Hepatocyte (in vitro differentiated cells): ENCODE measurements around the gene PRDM12. TPM values are rescaled to one million over a fixed set of nuclear protein-coding genes. Genes with fewer than 3 reads are reported as not detected.
A peak's percentile ranks its signal among the peaks of the same experiment; 100 is the strongest.

Experiments
- DNase-seq: peaks from one replicate; pipeline ENCODE4 v3.0.0-alpha.2; 2016; ENCODE audit warnings: low spot score
- H2AFZ ChIP-seq: fragments of 200-600 bp; sonication (generic); 2 replicates; pipeline ENCODE4 v1.6.0; 2016; ENCODE audit warnings: antibody characterized with exemption, mild to moderate bottlenecking
- H3K27ac ChIP-seq: fragments of 200-600 bp; sonication (generic); 2 replicates; pipeline ENCODE4 v1.5.1; 2016; ENCODE audit warnings: mild to moderate bottlenecking
- H3K27me3 ChIP-seq: fragments of 200-600 bp; sonication (generic); 2 replicates; pipeline ENCODE4 v1.6.1; 2016
- H3K36me3 ChIP-seq: fragments of 200-600 bp; sonication (generic); replicated peaks from 2 replicates; pipeline ENCODE4 v1.5.1; 2016; ENCODE audit warnings: low read depth; ENCODE audit not compliant: insufficient read depth
- H3K4me1 ChIP-seq: fragments of 200-600 bp; sonication (generic); 2 replicates; pipeline ENCODE4 v1.5.1; 2016; ENCODE audit warnings: mild to moderate bottlenecking, moderate library complexity; ENCODE audit not compliant: insufficient read depth
- H3K4me2 ChIP-seq: fragments of 200-600 bp; sonication (generic); 2 replicates; pipeline ENCODE4 v1.6.0; 2016
- H3K4me3 ChIP-seq: fragments of 200-600 bp; sonication (generic); 2 replicates; pipeline ENCODE4 v1.5.1; 2016; ENCODE audit warnings: mild to moderate bottlenecking
- H3K79me2 ChIP-seq: fragments of 200-600 bp; sonication (generic); 2 replicates; pipeline ENCODE4 v1.6.0; 2017; ENCODE audit warnings: mild to moderate bottlenecking
- H3K9me2 ChIP-seq: fragments of 200-600 bp; sonication (generic); replicated peaks from 2 replicates; pipeline ENCODE4 v1.6.0; 2017; ENCODE audit warnings: mild to moderate bottlenecking; ENCODE audit not compliant: insufficient read depth
- H3K9me3 ChIP-seq: fragments of 200-600 bp; sonication (generic); 2 replicates; pipeline ENCODE4 v1.5.1; 2016; ENCODE audit warnings: low read depth, mild to moderate bottlenecking
- H4K20me1 ChIP-seq: fragments of 200-600 bp; sonication (generic); 2 replicates; pipeline ENCODE4 v1.6.0; 2016; ENCODE audit warnings: mild to moderate bottlenecking; ENCODE audit not compliant: insufficient read depth, poor library complexity, severe bottlenecking
- CTCF ChIP-seq: fragments of 200-600 bp; sonication (generic); IDR thresholded peaks from 2 replicates; pipeline ENCODE4 v1.5.1; 2016; ENCODE audit warnings: antibody characterized with exemption, mild to moderate bottlenecking; ENCODE audit not compliant: poor library complexity
- EZH2 ChIP-seq: fragments of 200-600 bp; sonication (generic); IDR thresholded peaks from 2 replicates; pipeline ENCODE4 v1.6.1; 2016; ENCODE audit warnings: antibody characterized with exemption, mild to moderate bottlenecking, borderline replicate concordance
- EZH2phosphoT487 ChIP-seq: fragments of 200-600 bp; sonication (generic); IDR thresholded peaks from one replicate; pipeline ENCODE4 v1.6.1; 2018; ENCODE audit warnings: antibody characterized with exemption, mild to moderate bottlenecking, low read depth, moderate library complexity; ENCODE audit not compliant: unreplicated experiment, severe bottlenecking
- WGBS: methylation state at CpG from one replicate; pipeline ENCODE4 v1.1.6; 2016; ENCODE audit warnings: low lambda C conversion rate; ENCODE audit errors: missing lambda C conversion rate; 5-methylcytosine and 5-hydroxymethylcytosine counted together
- polyA plus RNA-seq: library from polyadenylated mRNA; unstranded; fragments of >200 nt; fragmentation: Nextera tagmentation; extraction: Ambion mirVana; gene quantifications from 2 replicates; pipeline ENCODE4 v1.2.1, GENCODE V29; 2016
- total RNA-seq: library from RNA; depleted of rRNA; stranded (reverse); fragments of >200 nt; gene quantifications from 2 replicates; pipeline ENCODE4 v1.2.3, GENCODE V29; 2014

The PRDM12 gene
- total and polyA plus RNA-seq, 2 experiments from 2014 or later, result not detected

GRCh38 chr9:130692321-130692720 lies 27.9 kb downstream of the PRDM12 start:
- Histone ChIP-seq H3K9me3 (no peaks in the 10 kb centered on the region), H3K4me3 (no peak overlapping the region), H3K27ac (peak overlapping the region; percentile 54), H2AFZ (peak overlapping the region; percentile 82), H3K36me3 (no peaks in the 10 kb centered on the region), H3K4me2 (peak overlapping the region; percentile 75), H3K27me3 (no peaks in the 10 kb centered on the region), H4K20me1 (no peaks in the 10 kb centered on the region), H3K4me1 (peaks cover 5% of the 10 kb centered on the region), H3K79me2 (peaks cover 24% of the 10 kb centered on the region), H3K9me2 (no peaks in the 10 kb centered on the region)
- no peak for TF ChIP-seq EZH2
- TF ChIP-seq CTCF, result peak; percentile 50
- 30% methylated on average over 25 of the region's 25 CpGs for WGBS
- peak; percentile 85 for DNase-seq

- H3K9me3 ChIP-seq, result no peaks in the 10 kb centered on the region
- H3K27ac ChIP-seq, result peak overlapping the region; percentile 54
- peaks cover 5% of the 10 kb centered on the region for H3K4me1 ChIP-seq
- no peaks in the 10 kb centered on the region for H3K27me3 ChIP-seq
- no peaks in the 10 kb centered on the region for H3K36me3 ChIP-seq
- peak overlapping the region; percentile 82 for H2AFZ ChIP-seq
- no peak for TF ChIP-seq EZH2phosphoT487
- TF ChIP-seq EZH2, result no peak
- no peak for TF ChIP-seq CTCF
- peak overlapping the region; percentile 27 for H3K4me3 ChIP-seq
- no peaks in the 10 kb centered on the region for H3K9me2 ChIP-seq
- 12% methylated on average over 8 of the region's 8 CpGs for WGBS
- no peaks in the 10 kb centered on the region for H4K20me1 ChIP-seq
- H3K4me2 ChIP-seq, result peak overlapping the region; percentile 75
- no peak for DNase-seq
- H3K79me2 ChIP-seq, result peaks cover 24% of the 10 kb centered on the region
These were observed 28.7 kb downstream of the PRDM12 start for GRCh38 chr9:130693101-130693425.

GRCh38 chr9:130693426-130694191 lies 29.2 kb downstream of the PRDM12 start, which contains the start of gene EXOSC2:
TSS of gene EXOSC2 (plus strand) at chr9:130693780. CDS start at chr9:130693792, 12 bp downstream.
- H3K79me2 ChIP-seq, result peaks cover 24% of the 10 kb centered on the region
- H3K27ac ChIP-seq, result peak within 1 kb of the TSS; percentile 54
- no peak for TF ChIP-seq EZH2phosphoT487
- TF ChIP-seq CTCF, result no peak
- no peak for TF ChIP-seq EZH2
- H3K36me3 ChIP-seq, result no peaks in the 10 kb centered on the region
- peak; percentile 99 for DNase-seq
- peak within 1 kb of the TSS; percentile 27 for H3K4me3 ChIP-seq
- H2AFZ ChIP-seq, result peak within 1 kb of the TSS; percentile 82
- H3K9me2 ChIP-seq, result no peaks in the 10 kb centered on the region
- H3K4me2 ChIP-seq, result peak within 1 kb of the TSS; percentile 83
- no peaks in the 10 kb centered on the region for H3K9me3 ChIP-seq
- H4K20me1 ChIP-seq, result no peaks in the 10 kb centered on the region
- H3K4me1 ChIP-seq, result peaks cover 5% of the 10 kb centered on the region
- under 1% methylated on average over 40 of the region's 40 CpGs for WGBS
- H3K27me3 ChIP-seq, result no peaks in the 10 kb centered on the region
